HG02884 (cell line): ENCODE data around the gene HCFC1R1.

Experiments
- ATAC-seq: cut with Tn5 transposase; IDR thresholded peaks from one replicate; pipeline ENCODE4 v1.9.1; 2021; ENCODE audit warnings: mild to moderate bottlenecking, moderate library complexity; ENCODE audit not compliant: unreplicated experiment

Gene HCFC1R1

GRCh38 chr16:3035972-3036725 is 12.4 kb upstream of the HCFC1R1 start:
- ATAC-seq, result no peak

- no peak for ATAC-seq
Observed at GRCh38 chr16:3035289-3035971, 11.7 kb upstream of the HCFC1R1 start.

GRCh38 chr16:3032624-3033023 is 8.9 kb upstream of the HCFC1R1 start:
- ATAC-seq, result no peak

- ATAC-seq, result no peak
Observed at GRCh38 chr16:3030222-3031212, 6.8 kb upstream of the HCFC1R1 start.

DNA sequence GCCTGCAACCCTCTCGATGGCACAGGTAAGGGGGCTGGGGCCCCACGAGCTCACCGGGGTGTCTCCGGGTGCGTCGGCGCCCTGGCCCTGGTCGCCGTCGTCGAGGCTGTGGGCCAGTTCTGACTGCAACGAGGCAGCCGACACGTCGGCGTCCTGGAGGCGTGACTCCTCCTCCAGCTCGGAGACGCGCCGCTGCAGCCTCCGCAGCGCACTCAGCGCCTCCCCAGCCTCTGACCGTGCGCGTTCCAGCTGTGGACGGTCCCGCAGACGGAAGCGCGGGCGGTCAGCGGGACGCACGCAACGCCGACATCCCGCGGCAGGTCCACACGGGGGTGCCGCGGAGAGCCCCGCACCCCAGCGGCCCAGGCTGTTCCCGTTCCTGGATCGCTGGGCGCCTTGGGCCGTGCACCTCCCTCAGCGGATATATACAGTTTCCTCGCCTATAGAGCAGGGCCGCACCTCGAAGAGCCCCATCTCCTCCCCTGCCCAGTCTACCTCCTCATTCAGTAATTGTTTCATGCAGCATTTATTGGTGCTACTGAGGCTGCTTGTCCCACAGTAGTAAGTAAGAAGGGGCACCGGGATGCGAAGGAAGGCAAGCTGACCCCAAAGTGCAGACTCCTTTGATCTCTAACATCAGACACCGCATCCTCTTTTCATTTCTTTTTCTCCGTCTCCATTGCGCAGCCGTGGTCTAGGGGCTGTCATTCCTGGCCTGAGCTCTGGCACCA is 5.9 kb upstream of the HCFC1R1 start:
- no peak for ATAC-seq

DNA sequence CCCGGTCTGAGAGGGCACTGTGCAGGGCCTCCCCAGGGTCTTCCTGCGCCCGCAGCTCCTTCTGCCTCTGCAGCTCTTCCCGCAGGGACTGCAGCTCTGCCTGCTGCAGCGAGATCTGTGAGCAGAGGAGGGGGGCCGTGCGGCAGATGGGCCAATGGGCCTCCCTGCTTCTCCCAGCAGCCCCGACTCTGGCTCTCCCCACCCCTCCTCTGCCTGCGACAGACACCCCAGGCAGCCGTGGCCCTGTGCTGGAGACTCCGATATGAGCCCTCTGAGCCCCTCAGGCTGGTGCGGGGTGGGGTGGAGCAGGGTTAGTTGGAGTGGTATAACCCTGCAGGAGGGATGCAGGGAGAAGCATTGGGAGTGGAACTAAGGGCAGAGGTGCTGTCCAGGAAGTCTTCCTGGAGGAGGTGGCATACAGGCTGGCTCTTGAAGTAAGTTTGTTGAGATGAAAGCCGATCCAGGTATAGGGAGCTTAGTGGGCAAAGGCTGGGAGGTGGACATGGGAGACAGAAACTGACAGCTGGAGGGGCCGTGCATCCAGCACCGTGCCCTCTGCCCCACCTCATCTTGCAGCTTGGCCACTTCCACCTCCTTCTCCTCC is 5.1 kb upstream of the HCFC1R1 start:
- ATAC-seq, result no peak

DNA sequence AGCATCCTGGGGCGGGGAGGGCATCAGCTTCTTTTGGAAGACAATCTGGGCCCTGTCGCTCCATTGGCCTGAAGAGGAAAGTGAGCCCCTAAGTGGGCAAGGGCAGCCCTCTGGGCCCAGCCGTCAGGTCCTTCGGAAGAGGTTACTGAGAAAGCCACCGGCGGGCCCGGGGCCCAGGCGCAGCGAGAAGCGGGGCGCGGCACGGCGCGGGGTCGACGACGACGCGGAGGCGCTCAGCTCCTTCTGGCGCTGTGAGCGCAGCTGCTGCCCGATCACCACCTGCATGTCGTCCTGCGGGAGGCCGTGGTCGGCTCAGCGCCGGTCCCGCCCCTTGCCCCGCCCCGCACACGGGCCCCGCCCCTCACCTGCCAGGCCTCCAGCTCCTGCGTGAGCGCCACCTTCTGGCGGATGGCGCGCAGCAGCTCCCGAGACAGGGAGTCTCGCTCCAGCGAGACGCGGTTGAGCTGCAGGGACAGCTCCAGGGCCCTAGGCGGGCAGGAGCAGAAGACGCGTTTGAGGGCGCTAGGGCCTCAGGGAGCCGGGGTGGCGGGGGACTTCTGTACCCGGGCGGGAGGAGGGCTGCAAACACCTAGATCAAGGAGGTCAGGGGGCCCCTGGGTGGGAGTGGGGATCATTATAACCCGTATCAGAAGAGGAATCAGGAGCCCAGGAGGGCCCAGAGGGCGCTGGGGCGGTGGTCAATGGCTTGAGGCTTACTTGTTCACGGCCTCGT is 4.4 kb upstream of the HCFC1R1 start:
- ATAC-seq, result no peak

- ATAC-seq, result no peak
Observed at GRCh38 chr16:3027489-3027795, 3.7 kb upstream of the HCFC1R1 start.

GRCh38 chr16:3026609-3027488 is 3.1 kb upstream of the HCFC1R1 start:
- ATAC-seq, result no peak

DNA sequence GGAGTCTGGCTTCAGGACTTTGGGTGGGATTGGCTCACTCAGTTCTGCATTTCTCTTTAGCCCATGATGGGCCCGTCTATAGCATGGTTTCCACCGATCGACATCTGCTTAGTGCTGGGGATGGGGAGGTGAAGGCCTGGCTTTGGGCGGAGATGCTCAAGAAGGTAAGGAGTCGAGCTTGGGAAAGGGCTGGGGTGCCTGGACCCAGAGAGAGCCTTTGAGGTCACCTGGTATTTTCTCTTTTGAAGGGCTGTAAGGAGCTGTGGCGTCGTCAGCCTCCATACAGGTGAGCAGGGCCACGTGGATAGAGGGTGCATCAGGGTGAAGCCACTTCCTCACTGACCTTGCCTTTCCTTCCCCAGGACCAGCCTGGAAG is 2.2 kb upstream of the HCFC1R1 start:
- no peak for ATAC-seq

GRCh38 chr16:3025032-3026002 is 1.6 kb upstream of the HCFC1R1 start:
- ATAC-seq, result no peak

- no peak for ATAC-seq
Observed at GRCh38 chr16:3023415-3023668, 400 bp downstream of the HCFC1R1 start.

DNA sequence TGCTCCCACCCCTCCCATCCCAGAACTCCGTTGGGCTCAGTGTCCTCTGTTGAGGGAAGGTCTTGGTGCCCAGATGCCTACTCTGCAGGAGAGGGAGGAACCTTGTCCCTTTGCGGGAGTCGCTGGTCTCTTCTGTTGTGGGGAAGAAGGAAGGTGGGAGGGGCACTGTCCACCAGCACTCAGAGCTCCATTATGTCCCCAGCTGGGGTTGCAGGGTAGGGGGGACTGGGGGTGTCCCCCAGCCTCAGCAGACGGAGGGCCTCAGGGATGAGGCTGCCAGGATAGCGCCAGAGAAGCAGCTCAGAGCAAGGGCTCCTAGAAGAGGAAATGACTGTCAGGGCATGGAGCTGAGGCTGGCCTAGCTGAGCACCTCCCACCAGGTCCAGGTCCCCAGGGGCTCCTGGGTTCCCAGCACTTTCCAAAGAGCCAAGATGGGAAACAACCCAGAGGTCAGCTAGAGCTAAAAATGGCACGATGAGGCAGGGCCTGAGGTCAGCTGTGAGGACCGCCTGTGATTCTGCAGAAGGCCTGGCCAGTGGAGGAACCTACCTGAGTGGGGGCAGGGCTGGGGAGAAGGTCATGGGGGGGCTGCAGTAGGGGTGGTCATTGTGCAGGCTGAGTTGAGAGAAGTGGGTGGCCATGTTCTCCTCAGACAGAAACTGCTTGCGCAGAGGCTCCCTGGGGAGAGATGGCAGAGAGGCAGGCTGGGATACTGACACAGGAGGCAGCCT is 893 bp downstream of the HCFC1R1 start:
- ATAC-seq, result no peak

- no peak for ATAC-seq
Observed at GRCh38 chr16:3022208-3022683, 1.5 kb downstream of the HCFC1R1 start.

DNA sequence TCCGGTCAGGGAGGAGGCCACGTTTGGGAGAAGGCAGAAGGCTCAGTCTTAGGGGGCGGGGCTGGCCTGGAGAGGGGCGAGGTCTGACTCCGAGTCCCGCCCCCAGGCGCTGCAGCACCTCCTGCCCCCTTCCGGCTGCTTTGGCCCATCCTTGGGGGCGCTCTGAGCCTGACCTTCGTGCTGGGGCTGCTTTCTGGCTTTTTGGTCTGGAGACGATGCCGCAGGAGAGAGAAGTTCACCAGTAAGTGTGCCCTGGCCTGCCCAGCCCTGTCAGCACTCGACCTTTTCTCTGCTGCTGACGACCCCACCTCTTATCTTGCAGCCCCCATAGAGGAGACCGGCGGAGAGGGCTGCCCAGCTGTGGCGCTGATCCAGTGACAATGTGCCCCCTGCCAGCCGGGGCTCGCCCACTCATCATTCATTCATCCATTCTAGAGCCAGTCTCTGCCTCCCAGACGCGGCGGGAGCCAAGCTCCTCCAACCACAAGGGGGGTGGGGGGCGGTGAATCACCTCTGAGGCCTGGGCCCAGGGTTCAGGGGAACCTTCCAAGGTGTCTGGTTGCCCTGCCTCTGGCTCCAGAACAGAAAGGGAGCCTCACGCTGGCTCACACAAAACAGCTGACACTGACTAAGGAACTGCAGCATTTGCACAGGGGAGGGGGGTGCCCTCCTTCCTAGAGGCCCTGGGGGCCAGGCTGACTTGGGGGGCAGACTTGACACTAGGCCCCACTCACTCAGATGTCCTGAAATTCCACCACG is 2.1 kb downstream of the HCFC1R1 start:
- ATAC-seq, result no peak
